NCI-H2196 treated with DMSO at 0.1 percent for 48 hours (cell line): Measurements from ENCODE around the gene POU3F2.

Experiments
- DNase-seq: peaks from one replicate; lab custom pipeline; 2025; ENCODE audit not compliant: unreplicated experiment; lab: John Stamatoyannopoulos, UW

The POU3F2 gene

DNA sequence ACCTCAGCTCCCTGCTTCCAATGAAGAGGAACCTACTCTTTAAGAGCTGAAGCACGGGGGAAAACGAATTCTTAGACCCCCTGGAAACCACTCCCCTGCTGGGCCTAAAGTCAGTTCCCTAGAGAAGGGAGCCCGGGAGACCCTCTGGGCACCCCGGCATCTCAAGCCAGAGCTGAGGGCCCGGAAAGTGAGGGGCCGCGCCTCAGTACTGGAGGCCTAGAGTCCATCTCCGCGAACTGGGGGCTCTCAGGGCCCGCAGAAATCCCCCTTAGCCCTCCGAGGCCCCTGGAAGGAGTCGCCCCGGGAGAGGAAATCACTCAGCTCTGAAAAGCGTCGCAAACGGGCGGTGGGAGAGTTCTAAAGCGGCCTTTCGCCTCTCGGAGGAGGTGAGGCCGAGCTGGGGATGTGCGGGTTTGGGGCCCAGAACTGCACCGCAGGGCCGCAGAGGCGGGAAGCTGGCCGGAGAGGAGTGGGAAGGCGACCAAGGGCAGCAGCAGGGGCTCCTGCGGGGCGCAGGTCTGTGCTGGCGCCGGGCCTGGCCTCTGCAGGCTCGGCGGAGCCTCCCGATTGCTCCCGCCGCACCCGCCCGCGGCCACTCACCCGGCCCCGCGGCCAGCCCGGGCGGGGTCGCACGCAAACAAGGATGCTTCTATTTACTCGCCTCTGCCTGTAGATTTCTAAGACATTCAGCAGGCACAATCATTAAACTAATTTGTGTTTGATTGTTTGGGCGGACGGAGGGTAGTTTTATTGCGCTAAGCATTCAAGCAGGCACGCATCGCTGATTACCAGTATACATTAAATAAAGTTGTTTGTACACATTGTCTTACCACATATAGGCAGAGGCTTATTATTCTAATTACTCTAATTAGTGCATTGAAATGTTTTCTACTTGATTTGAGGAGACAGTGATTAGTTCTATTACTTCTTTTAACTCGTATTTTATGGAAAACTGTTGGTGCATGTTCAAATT is 9.2 kb downstream of the POU3F2 start:
- no peak for DNase-seq

DNA sequence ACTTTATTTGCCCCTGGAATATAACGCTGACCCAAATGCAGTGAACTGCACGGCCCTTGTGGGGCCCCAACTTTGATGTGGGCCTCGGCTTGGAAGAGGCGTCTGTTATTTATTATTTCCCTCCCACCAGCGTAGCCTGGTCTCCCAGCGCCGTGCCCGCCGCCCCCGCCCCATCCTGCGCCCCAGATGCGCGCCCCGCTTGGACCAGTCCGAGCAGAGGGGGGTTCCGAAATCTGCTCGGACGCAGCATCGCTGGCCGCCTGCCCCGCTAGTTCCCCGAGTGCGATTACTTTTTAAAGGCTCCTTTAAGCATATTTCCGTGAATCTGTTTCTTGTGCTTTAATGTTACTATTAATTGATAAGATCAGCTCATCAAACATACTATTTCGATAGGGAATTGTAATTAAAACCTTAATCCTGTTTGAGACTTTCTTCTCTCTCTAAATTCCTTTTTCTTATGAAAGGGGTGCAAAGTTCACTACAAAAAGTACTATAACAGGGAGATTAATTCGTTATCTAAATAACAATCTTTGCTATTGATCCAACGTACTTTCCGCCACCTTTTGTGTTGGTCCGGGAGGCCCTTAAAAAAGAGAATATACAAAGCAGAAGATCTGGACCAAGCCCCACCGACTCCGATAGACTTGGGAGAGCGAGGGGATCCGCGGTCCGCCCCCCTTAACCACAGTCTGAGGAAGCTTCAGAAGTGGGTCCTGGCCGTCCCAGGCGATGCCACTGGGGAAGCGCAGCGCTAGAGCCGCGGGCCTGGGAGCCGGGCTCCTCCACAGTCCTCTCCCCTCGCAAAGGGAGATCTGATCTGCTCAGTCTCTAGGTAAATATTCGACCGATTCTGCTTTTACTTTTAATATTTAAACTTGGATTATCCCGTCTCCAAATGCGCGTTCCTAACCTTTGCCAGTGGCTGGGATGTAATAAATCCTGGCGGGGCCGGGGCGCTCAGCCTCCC is 10.2 kb downstream of the POU3F2 start:
- no peak for DNase-seq

DNA sequence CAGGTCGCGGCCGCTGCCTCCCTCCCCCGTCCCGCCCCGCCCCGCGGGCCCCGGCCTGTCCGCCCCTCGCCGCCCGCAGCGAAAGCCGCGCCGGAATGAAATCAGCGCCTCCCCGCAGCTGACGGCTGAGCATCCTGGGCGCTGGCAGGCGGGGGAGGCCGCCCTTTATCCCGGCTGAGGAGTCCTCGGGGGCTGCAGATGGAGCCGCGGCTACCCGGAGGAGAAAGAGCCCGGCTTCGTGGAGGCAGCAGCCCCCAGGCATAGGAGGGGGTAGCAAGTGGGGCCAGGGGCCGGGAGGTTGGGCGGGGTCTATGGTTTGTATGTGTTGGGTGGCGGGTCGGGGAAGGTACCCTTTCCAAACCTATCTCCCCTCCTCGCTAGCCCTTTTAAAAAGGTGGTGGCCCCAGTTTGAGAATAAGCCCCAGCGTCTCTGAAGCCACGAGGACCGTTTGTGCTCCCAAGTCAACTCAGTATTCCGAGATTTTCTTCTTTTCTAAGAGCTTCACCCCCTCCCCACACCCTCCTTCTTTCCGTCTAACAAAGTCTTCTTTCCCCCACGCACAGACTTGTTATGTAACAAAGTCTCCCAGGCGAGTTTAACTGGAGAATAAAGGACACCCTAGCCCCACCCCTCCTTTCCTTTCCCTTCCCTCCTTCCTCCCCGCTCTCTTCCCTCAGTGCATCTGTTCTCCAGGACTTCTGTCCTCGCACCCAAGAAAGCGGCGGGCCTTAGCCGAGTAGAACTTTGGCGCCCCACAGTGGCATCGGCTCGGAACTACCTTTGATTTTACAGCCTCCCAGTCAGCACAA is 11.0 kb downstream of the POU3F2 start:
- DNase-seq = peak; percentile 65

- DNase-seq = no peak
Observed at GRCh38 chr6:98846021-98846380, 11.6 kb downstream of the POU3F2 start.

GRCh38 chr6:98847416-98847778 is 13.0 kb downstream of the POU3F2 start:
- DNase-seq = no peak

DNA sequence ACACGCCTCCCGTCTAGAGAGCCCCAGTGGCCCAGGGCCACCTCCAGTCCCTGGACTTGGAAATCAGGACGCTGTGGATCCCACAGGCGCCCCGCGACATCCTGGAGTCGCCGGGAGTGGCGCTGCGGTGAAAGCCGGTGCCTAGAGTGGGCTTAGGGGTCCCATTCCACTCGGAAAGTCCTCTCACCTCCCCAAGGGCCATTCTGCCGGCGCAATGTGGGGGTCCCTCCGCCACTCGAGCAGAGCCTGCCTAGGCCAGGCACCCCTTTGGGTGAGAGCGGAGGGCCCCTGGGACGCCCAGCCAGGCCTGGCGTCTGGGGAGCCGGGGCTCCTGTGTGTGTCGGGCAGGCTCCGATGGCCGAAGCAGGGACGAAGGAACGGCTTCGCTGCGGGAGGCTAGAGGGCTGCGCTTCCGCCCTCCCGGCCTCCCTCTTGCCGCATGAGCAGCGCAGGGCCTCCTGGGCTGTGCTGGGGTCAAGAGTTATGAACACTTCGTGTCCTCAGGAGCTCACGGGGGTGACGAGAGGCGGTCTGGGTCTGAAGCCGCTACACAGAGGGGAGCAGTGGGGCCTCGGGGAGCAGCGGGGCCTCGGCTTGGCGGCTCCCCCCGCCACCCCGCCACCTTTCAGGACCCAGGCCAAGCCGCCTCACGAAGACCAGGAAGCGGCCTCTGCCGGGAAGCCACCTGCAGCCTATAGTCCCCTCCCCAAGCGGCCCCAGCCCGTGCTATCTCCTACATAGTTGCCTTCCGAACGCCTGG is 13.6 kb downstream of the POU3F2 start:
- no peak for DNase-seq

DNA sequence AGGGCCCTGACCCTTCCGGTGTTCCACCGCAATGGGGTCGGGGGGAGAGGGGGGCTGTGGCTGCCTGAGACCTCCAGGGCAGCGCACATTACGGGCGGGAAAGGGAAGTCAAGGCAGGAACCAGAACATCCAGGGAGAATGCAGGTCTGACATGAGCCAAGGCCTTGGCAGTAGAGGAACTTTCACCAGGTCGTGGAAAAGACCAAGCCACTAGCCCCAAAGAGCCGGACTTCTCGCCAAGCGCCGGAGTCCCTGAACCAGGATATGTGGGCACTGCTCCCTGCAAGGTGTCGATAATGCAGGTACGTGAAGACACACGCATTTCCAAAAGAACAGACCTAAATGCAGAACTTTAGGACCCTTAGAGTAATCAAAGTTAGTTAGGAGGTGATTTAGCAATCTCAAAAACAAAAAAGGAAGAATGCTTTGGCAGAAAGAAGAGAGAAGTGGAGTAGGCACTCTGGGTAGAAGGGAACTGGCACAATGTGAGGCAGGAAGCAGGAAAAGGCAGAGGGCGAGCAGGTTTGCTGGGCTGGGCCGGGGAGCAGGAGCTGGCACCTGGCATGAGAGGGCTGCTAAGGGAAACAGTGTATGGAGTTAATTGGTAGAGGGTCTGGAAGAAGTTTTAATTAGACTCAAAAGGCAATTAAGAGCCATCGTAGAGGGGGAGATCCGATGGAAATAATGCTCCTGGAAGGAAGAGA is 14.3 kb downstream of the POU3F2 start:
- DNase-seq = no peak

DNA sequence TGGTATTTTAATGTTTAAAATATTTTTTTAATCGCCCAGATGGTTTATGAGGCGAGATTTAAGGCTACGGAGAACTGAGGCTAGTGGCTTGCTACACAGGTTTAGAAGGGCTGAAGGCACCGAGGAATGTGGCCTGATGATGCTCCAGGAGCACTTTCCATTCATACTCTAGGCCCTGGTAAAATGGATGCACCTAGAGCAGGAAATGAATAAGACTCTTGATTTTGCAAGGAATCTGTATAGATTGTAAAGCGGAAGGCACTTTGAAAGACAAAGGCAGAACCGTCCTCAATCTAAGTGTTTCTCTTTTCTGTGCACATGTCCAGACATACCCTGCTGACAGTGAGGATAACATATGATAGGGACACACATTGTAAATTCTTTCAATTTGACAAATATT is 30.1 kb downstream of the POU3F2 start:
- no peak for DNase-seq

DNA sequence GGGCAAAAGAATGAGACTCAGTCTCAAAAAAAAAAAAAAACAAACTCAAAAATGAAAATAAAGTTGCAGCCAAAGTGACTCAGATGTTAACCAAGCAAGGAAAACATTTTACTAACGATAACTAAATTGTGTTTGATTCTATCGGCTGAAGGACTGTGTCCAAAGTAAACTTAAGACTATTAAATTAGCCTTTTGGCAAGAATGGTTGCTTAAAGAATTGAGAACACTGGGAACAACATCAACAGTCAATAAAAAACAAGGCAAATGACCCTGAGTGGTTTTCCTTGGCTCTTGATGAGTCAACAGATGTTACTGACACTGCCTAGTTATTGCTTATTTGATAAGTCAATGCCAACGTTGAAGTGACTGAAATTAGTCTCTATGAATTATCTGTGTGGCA is 36.7 kb downstream of the POU3F2 start:
- DNase-seq = peak; percentile 3

- DNase-seq = no peak
Observed at GRCh38 chr6:98871821-98872220, 37.4 kb downstream of the POU3F2 start.

DNA sequence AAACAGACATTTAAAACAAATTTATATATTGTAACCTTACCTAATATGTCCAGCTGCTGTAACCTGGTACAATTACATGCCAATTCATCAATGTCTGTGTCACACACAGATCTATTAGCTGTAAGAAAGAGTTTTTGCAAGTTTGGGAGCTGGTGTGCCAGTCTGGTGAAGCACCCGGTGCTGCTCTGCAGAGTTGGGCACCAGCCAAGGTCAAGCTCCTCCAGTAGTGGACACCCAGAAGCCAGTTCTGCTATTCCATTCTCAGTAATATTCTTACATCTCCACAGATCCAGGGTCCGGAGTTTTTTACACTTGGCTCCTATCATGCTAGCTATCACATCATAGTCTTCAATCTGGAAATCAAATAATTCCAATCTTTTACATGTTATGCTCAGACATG is 41.0 kb downstream of the POU3F2 start:
- DNase-seq = no peak

DNA sequence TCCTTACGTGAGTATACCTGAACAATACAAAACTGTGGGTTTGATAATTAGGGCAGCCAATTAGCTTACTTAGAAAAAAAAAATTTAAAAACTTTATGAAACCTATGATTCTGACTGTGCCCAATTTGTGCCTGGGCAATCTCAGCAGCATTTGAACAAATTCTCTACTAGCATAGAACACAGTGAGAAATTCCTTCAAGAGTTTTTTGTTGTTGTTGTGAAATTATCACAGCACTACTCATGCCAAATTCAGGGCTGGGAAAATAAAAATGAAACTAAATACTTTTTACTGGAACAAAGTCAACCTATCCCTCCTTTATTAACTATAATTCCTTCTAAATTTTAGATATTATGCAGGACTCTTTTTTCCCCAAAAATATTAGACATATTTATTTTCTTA is 42.9 kb downstream of the POU3F2 start:
- no peak for DNase-seq

DNA sequence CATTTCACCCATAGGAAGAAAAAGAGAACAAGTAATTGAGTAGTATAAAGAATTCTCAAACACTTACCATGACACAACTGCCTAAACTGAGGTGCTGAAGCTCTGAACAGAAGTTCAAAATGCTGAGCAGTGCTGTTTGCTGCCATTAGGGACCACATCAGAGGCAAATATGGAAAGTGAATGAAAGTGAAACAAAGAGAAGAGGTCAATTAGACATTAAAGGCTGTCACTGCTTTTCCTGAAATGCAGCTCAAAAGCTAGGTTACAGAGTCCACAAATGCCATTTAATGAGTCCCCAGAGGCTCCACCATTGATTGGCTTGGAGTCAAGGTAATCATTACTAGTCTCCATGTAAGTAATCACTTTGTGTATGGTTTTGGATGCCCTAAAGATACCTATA is 46.1 kb downstream of the POU3F2 start:
- no peak for DNase-seq

GRCh38 chr6:98885330-98885729 is 51.0 kb downstream of the POU3F2 start:
- no peak for DNase-seq

GRCh38 chr6:98887650-98888049 is 53.3 kb downstream of the POU3F2 start:
- no peak for DNase-seq
